Measurements from ENCODE around the gene MARCHF10. TPM values are rescaled to one million over a fixed set of nuclear protein-coding genes. Genes with fewer than 3 reads are reported as not detected.
A peak's percentile ranks its signal among the peaks of the same experiment; 100 is the strongest.

Gene MARCHF10
- total and polyA plus RNA-seq, 9 of the 15 experiments (the other 6 are each of a cell fraction or from before 2014, with no cell fraction given), result not detected

DNA sequence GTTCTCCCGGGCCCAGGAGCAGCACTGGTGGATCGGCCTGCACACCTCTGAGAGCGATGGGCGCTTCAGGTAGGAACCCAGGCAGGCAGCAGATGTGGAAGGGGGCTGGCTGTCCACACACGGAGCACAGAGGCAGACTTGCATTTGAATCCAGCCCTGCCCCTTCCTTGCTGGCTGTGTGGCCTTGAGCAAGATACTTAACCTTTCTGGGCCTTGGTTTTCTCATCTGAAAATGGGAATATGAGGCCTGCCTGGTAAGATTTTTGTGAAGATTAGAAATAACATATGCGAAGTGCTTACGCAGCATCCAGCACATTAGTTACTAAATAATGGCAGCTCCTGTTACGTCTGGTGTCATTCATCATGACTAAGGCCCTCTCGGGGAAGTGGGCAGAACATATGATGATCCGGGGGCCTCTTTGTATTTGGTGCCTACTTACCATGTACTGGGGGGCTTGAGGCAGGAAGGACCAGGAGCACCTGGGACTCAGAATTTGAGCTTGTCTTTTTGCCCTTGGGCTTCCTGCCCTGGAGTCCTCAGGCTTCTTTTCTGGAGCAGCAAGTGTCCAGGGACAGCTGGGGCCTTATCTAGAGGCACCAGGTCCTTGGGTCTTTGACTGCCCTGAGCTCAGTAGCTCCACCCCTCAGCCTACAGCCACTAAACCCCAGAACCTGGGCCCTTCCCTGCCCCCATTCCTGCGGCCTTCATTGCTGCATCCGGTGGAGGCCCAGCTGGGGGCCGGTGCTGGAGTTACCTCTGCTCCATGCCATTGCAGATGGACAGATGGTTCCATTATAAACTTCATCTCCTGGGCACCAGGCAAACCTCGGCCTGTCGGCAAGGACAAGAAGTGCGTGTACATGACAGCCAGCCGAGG is 126.8 kb downstream of the MARCHF10 start (continued):
- TF ChIP-seq, protein P1, sequence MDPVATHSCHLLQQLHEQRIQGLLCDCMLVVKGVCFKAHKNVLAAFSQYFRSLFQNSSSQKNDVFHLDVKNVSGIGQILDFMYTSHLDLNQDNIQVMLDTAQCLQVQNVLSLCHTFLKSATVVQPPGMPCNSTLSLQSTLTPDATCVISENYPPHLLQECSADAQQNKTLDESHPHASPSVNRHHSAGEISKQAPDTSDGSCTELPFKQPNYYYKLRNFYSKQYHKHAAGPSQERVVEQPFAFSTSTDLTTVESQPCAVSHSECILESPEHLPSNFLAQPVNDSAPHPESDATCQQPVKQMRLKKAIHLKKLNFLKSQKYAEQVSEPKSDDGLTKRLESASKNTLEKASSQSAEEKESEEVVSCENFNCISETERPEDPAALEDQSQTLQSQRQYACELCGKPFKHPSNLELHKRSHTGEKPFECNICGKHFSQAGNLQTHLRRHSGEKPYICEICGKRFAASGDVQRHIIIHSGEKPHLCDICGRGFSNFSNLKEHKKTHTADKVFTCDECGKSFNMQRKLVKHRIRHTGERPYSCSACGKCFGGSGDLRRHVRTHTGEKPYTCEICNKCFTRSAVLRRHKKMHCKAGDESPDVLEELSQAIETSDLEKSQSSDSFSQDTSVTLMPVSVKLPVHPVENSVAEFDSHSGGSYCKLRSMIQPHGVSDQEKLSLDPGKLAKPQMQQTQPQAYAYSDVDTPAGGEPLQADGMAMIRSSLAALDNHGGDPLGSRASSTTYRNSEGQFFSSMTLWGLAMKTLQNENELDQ (CRISPR knock-in tag; IDR thresholded peaks at IDR 0.05; ENCODE audit: borderline replicate concordance), result no peak
- TF ChIP-seq, protein P2, sequence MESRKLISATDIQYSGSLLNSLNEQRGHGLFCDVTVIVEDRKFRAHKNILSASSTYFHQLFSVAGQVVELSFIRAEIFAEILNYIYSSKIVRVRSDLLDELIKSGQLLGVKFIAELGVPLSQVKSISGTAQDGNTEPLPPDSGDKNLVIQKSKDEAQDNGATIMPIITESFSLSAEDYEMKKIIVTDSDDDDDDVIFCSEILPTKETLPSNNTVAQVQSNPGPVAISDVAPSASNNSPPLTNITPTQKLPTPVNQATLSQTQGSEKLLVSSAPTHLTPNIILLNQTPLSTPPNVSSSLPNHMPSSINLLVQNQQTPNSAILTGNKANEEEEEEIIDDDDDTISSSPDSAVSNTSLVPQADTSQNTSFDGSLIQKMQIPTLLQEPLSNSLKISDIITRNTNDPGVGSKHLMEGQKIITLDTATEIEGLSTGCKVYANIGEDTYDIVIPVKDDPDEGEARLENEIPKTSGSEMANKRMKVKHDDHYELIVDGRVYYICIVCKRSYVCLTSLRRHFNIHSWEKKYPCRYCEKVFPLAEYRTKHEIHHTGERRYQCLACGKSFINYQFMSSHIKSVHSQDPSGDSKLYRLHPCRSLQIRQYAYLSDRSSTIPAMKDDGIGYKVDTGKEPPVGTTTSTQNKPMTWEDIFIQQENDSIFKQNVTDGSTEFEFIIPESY (CRISPR knock-in tag; IDR thresholded peaks at IDR 0.05), result peak; percentile 47; the same call in 1 of the 2 replicates
- TF ChIP-seq ZNF212 (CRISPR knock-in tag; IDR thresholded peaks at IDR 0.05) (no peak), FOSL1 (tag; conservative IDR thresholded peaks at IDR 0.05) (0 out of 2 replicates have a peak, but pooled peaks have one; percentile 37), ZFX (CRISPR knock-in tag; IDR thresholded peaks at IDR 0.05) (peak; percentile 98), CCNT2 (IDR thresholded peaks at IDR 0.05; ENCODE audit: borderline replicate concordance, extremely low read depth, insufficient read length, low read depth, low read length) (peak; percentile 50), DIDO1 (tag; IDR thresholded peaks at IDR 0.05; ENCODE audit: low read depth) (no peak), TEAD2 (tag; IDR thresholded peaks at IDR 0.05) (no peak), TEAD1 (CRISPR knock-in tag; IDR thresholded peaks at IDR 0.05) (0 out of 4 replicates have a peak, but pooled peaks of 1 of the 2 experiments have one; percentile 39), TCF7L2 (IDR thresholded peaks at IDR 0.05; ENCODE audit: low read depth, low read length) (no peak), ZNF436 (CRISPR knock-in tag; IDR thresholded peaks at IDR 0.05) (no peak), PPARD (CRISPR knock-in tag; IDR thresholded peaks at IDR 0.05) (no peak)
- TF ChIP-seq, protein P3, sequence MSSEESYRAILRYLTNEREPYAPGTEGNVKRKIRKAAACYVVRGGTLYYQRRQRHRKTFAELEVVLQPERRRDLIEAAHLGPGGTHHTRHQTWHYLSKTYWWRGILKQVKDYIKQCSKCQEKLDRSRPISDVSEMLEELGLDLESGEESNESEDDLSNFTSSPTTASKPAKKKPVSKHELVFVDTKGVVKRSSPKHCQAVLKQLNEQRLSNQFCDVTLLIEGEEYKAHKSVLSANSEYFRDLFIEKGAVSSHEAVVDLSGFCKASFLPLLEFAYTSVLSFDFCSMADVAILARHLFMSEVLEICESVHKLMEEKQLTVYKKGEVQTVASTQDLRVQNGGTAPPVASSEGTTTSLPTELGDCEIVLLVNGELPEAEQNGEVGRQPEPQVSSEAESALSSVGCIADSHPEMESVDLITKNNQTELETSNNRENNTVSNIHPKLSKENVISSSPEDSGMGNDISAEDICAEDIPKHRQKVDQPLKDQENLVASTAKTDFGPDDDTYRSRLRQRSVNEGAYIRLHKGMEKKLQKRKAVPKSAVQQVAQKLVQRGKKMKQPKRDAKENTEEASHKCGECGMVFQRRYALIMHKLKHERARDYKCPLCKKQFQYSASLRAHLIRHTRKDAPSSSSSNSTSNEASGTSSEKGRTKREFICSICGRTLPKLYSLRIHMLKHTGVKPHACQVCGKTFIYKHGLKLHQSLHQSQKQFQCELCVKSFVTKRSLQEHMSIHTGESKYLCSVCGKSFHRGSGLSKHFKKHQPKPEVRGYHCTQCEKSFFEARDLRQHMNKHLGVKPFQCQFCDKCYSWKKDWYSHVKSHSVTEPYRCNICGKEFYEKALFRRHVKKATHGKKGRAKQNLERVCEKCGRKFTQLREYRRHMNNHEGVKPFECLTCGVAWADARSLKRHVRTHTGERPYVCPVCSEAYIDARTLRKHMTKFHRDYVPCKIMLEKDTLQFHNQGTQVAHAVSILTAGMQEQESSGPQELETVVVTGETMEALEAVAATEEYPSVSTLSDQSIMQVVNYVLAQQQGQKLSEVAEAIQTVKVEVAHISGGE (CRISPR knock-in tag; IDR thresholded peaks at IDR 0.05), result peak in 2 of 3 experiments; percentile 16 to 55; a peak in 3 of 6 replicates
- TF ChIP-seq, protein P4, sequence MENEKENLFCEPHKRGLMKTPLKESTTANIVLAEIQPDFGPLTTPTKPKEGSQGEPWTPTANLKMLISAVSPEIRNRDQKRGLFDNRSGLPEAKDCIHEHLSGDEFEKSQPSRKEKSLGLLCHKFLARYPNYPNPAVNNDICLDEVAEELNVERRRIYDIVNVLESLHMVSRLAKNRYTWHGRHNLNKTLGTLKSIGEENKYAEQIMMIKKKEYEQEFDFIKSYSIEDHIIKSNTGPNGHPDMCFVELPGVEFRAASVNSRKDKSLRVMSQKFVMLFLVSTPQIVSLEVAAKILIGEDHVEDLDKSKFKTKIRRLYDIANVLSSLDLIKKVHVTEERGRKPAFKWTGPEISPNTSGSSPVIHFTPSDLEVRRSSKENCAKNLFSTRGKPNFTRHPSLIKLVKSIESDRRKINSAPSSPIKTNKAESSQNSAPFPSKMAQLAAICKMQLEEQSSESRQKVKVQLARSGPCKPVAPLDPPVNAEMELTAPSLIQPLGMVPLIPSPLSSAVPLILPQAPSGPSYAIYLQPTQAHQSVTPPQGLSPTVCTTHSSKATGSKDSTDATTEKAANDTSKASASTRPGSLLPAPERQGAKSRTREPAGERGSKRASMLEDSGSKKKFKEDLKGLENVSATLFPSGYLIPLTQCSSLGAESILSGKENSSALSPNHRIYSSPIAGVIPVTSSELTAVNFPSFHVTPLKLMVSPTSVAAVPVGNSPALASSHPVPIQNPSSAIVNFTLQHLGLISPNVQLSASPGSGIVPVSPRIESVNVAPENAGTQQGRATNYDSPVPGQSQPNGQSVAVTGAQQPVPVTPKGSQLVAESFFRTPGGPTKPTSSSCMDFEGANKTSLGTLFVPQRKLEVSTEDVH (IDR thresholded peaks at IDR 0.05; ENCODE audit: low read depth, partially characterized antibody), result peak; percentile 38

Measured in K562 (cell line).